HL-60/S4 treated with phorbol 12-myristate 13-acetate at 8.2 ng/mL for 4 days and 3 days (cell line): ENCODE results near the gene HS6ST2.

Experiments
- in situ Hi-C: fragments of 300-500 bp; cut with MboI; formaldehyde crosslinking; loops from 2 replicates; pipeline ENCODE4 v1.15.0; 2022; ENCODE audit warnings: low sequenced_read_pairs

The HS6ST2 gene

GRCh38 chrX:132745593-132745992 is 212.8 kb downstream of the HS6ST2 start:
- in situ Hi-C loops: no loop called here

DNA sequence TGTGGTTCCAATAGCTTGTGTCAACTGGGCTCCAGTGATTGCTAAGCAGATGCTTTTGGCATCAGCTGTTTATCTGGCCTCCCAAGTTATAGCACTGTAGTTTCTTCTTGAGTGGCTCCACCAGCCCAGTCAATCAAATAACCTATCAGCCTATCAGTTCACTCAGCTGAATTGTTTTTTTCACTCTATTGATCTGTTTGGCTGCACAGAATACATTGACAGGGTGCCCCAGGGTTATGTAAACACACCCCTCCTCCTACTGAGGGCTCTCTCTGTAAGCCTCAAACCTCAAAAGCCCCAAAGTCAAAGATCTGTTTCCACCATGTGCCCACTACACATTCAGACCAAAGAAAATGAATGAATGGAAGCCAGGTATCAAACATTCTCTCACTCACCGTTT is 214.0 kb downstream of the HS6ST2 start:
- in situ Hi-C loops: no loop called here

DNA sequence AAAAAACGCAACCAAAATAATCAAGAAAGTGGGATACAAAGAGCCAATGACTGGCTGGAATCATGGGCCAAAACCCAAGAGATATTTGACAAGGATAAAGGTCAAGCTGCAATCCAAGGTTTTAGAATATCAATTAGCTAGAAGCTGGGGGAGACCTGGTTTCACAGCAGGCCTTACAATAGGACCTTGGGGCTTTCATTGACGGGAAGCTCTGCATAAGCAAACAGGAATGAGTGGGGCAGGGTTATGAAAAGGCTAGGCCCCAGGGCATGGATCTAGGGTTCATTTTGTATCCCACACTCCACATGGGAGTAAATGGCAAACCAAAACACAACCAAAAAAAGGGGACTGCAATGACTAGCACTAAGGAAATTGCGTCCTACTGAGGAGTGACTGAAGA is 215.3 kb downstream of the HS6ST2 start:
- in situ Hi-C loops: no loop called here

DNA sequence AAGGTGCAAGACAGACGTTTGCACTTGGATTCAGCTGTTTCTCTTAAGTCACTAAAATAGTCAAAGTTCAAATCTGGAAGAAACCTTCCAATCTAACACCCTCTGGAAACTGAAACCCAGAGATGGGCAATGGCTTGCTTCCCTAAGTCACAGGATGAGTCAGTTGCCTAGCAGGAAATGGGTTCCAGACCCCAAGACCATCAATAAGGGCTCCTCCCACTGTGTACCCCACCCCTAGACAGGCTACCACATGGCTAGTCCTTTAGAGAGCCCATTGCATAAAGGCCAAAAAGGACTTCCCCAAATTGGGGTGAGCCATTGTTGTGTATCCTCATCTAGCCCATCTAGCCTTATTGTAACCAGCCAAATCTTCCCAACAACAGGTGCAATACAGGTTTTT is 216.2 kb downstream of the HS6ST2 start:
- in situ Hi-C loops: no loop called here

GRCh38 chrX:132741689-132742088 is 216.7 kb downstream of the HS6ST2 start:
- in situ Hi-C loops: no loop called here

GRCh38 chrX:132740316-132741123 is 217.9 kb downstream of the HS6ST2 start:
- in situ Hi-C loops: no loop called here

- in situ Hi-C loops: no loop called here
Measured at GRCh38 chrX:132738951-132739350, 219.5 kb downstream of the HS6ST2 start.

DNA sequence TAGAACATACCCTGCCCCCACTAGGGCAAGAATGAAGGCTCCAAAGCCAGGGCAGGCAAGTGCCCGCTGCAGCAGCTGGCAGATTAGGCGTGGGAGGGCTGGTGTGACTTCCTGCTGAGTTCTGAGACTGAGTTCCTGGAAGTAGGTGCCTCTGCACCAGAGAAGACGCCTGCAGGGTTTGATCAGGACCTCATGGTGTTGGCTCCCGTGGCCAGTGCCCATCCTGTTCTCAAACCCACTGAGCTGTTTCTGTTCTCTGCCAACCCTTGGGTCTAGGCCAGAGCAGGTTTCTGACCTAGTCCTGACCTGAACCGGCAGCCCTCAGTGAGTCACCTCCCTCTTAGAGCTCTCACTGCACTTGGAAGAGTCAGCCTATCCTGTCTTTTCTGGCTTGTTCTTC is 220.7 kb downstream of the HS6ST2 start:
- in situ Hi-C loops: no loop called here

- in situ Hi-C loops: no loop called here
Measured at GRCh38 chrX:132732236-132732635, 226.2 kb downstream of the HS6ST2 start.

GRCh38 chrX:132730726-132731125 is 227.7 kb downstream of the HS6ST2 start:
- in situ Hi-C loops: no loop called here

GRCh38 chrX:132730266-132730665 is 228.2 kb downstream of the HS6ST2 start:
- in situ Hi-C loops: no loop called here

GRCh38 chrX:132728296-132728695 is 230.1 kb downstream of the HS6ST2 start:
- in situ Hi-C loops: no loop called here

- in situ Hi-C loops: no loop called here
Measured at GRCh38 chrX:132718431-132718958, 239.9 kb downstream of the HS6ST2 start.

- in situ Hi-C loops: no loop called here
Measured at GRCh38 chrX:132716006-132716405, 242.4 kb downstream of the HS6ST2 start.

DNA sequence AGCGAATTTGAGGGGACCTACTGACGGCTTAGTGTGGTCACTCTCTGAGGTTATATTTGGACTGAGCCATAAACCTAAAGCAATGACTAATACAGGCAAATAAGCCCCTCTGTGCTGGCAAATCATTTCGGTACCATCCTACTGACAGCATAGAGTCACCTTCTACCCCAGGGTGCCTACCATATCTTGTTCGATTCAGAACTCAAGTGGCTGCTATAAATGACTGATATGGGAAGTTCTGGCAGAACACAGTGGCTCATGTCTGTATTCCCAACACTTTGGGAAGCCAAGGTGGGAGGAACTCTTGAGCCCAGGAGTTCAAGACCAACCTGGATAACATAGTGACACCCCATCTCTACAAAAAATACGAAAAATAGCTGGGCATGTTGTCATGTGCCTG is 243.5 kb downstream of the HS6ST2 start:
- in situ Hi-C loops: no loop called here

DNA sequence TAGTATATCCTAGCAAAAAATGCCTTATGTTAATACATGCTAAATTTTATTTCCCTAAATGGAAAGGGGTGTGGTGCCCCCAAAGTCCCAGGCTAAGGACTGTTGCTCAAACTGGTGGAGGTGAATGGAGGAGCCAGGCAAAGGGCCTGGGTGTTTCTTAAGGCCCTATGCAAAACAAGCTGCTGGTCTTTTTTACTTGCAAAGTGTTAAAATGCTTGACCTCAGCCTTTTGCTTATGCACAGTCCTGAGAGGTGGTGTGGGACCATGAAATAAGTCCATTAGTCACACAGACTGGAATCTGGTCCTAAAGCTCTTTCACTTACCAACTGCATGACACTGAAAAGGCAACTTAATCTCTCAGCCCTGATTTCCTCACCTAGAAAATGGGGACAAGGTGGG is 246.1 kb downstream of the HS6ST2 start:
- in situ Hi-C loops: no loop called here

DNA sequence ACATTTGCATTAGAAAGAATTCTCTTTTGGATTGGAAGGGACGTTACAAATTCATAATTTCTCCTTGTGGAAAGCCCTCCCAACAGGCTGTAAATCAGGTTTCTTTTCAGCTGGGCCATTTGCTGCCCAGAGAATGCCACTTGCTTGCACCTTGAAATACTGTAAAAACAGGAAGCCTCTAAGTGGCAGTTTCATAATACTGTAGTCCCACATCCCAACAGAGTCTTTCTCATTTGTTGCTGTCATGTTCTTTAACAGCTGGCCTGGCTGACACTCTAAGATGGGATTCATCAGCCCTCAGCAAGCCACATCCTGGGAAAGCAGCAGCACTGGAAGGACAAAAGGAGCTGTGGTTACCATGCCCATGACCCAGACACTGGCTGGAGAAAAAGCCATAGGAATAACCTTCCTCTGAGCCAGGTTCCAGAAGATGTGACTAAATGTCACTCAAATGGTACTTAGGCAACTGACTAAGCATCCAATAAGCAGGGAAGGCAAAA is 247.7 kb downstream of the HS6ST2 start:
- in situ Hi-C loops: no loop called here

DNA sequence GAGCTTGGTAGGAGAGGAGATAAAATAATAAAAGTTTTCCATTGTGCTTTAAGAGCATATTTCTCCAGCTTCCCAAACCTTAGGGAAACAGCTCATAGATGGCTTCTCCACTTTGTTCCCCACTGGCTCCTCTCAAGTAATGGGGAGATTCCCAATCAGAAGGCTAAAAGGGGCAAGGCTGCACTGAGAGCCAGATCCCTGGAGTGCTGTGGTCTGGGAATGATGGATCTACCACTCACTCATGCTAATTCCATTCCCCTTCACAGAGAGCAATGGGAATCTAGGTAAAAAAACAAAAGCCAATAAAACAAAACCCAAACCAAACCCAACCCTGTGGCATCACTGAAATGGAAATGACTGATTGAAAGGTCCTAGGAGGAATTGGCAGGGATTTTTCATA is 249.9 kb downstream of the HS6ST2 start:
- in situ Hi-C loops: no loop called here

DNA sequence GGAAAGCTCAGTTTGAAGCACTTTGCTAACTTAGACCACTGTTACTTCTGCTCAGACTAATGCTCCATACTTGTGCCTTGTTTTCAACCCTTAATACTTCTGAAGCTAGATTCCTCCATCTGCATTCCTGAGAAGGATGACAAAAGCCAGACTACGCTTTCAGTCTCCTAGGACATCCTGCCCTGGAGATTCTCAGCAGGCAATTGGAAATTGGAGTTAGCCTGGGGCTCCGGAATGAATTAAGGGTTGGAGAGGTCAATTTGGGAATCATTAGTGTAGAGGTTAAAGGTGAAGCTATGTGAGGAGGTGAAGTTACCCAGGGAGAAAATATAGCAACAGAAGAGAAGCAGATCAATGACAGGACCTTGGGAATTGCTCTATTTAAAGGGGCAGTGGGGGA is 253.7 kb downstream of the HS6ST2 start:
- in situ Hi-C loops: no loop called here

GRCh38 chrX:132694382-132694781 is 264.0 kb downstream of the HS6ST2 start:
- in situ Hi-C loops: no loop called here

DNA sequence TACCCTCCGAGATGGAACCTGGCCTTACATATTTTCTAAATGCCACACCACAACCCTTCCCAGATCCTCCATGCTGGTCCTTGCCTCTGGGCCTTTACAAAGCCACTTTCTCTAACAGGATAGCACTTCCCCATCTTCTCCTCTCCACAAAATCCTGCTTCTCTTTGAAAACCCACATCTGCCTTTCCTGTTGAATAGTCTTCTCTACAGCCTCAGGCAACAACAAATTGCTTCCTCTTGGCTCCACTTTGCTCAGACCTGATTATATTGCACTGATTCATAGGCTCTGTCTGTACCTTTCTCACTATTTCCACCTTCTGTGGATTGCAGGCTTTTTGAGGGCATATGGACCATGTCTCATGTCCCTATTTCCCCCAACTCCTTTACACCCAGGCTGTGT is 265.9 kb downstream of the HS6ST2 start:
- in situ Hi-C loops: no loop called here

DNA sequence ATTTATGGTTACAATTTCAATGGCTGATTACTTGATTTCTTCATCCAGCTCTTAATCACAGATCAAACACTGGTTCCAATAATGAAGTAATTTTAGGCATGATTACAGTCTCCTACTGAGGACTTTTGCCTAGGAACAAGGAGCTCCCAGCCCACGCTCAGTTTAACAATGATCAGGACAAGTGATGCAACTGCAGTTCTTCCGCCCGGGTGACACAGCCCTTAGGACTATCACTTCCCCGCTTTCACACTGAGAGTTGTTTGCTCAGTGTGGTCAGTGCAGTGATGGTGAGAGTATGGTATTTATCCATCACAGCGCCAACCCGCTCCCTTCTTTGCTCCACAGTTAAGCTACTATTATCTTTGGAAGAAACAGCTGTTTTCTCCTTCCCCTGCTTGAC is 266.4 kb downstream of the HS6ST2 start:
- in situ Hi-C loops: no loop called here
